Suprapubic skin (tissue), 4 donors: ENCODE data around the gene MYLK3. TPM values are rescaled to one million over a fixed set of nuclear protein-coding genes. Genes with fewer than 3 reads are reported as not detected.

Experiments used
- DNase-seq, 2 donors: peaks; one replicate each; pipeline ENCODE4 v3.0.0-alpha.2; 2019; ENCODE audit warnings: low spot score in 2 of 2
- H3K27ac ChIP-seq: fragments of 200-600 bp; sonication (generic); one replicate; pipeline ENCODE4 v1.5.1; 2019
- H3K27me3 ChIP-seq: fragments of 200-600 bp; sonication (generic); one replicate; pipeline ENCODE4 v1.5.1; 2019
- H3K36me3 ChIP-seq: fragments of 200-600 bp; sonication (generic); one replicate; pipeline ENCODE4 v1.5.1; 2019
- H3K4me1 ChIP-seq: fragments of 200-600 bp; sonication (generic); one replicate; pipeline ENCODE4 v1.5.1; 2019
- H3K4me3 ChIP-seq: fragments of 200-600 bp; sonication (generic); one replicate; pipeline ENCODE4 v1.5.1; 2019; ENCODE audit warnings: mild to moderate bottlenecking
- H3K9me3 ChIP-seq: fragments of 200-600 bp; sonication (generic); one replicate; pipeline ENCODE4 v1.5.1; 2019
- EP300 ChIP-seq: sonication (generic); formaldehyde crosslinking; IDR thresholded peaks from one replicate; pipeline ENCODE4 v1.6.1; 2017; ENCODE audit warnings: antibody characterized with exemption
- POLR2A ChIP-seq, 2 donors: fragments of 450-650 bp; IDR thresholded peaks; one replicate each; pipeline ENCODE4 v1.6.1; 2017; ENCODE audit warnings: antibody characterized with exemption in 2 of 2, mild to moderate bottlenecking in 2 of 2, moderate library complexity in 2 of 2
- POLR2AphosphoS5 ChIP-seq, 3 donors: sonication (generic); formaldehyde crosslinking; IDR thresholded peaks; one replicate each; pipeline ENCODE4 v1.6.1; 2017; ENCODE audit warnings: antibody characterized with exemption in 3 of 3
- WGBS: methylation state at CpG from one replicate; pipeline ENCODE4 v1.1.5; 2018; 5-methylcytosine and 5-hydroxymethylcytosine counted together
- total RNA-seq, 4 donors: library from RNA; depleted of rRNA; stranded (reverse); fragments of >200 nt; gene quantifications; one replicate each; pipeline ENCODE4 v1.1.0, GENCODE V29; 2016
- TF ChIP-seq, protein P1 (sequence below), 2 donors: fragments of 200-600 bp in 1 of 2; fragments of 450-650 bp in 1 of 2; sonication (generic) in 1 of 2; IDR thresholded peaks; one replicate each; pipeline ENCODE4 v1.5.1; 2016 to 2019; ENCODE audit warnings: antibody characterized with exemption in 2 of 2, mild to moderate bottlenecking in 1 of 2, moderate library complexity in 1 of 2

The MYLK3 gene
- total RNA-seq, 4 donors from 2014 or later: 0.13 to 0.32 TPM; not detected in 2

DNA sequence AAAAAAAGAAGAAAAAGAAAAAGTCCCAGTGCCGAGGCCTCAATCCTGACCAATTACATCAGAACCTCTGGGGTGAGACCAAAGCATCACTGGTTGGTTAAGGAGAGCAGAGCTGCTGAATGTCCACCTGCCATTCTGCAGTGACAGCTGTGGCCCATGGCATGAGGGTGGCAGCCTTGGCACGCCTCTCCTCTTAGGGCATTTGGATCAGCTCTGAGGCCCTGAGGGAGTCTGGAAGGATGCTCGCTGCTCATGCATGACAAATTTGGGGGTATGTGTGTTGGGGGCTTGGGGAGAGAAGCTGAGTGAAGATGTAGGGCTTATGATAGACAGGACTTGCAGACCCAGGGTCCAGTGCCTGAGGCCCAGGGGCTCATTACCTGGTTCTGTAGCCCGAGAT lies 26.3 kb downstream of the MYLK3 start:
- Histone ChIP-seq H3K9me3 (no peaks in the 10 kb centered on the region), H3K4me3 (no peak overlapping the region), H3K36me3 (no peaks in the 10 kb centered on the region), H3K4me1 (no peaks in the 10 kb centered on the region), H3K27ac (no peak overlapping the region), H3K27me3 (no peaks in the 10 kb centered on the region)
- DNase-seq: peak; percentile 28 to 40
- 78% methylated on average over 3 of the region's 4 CpGs for WGBS
- TF ChIP-seq, protein P1, sequence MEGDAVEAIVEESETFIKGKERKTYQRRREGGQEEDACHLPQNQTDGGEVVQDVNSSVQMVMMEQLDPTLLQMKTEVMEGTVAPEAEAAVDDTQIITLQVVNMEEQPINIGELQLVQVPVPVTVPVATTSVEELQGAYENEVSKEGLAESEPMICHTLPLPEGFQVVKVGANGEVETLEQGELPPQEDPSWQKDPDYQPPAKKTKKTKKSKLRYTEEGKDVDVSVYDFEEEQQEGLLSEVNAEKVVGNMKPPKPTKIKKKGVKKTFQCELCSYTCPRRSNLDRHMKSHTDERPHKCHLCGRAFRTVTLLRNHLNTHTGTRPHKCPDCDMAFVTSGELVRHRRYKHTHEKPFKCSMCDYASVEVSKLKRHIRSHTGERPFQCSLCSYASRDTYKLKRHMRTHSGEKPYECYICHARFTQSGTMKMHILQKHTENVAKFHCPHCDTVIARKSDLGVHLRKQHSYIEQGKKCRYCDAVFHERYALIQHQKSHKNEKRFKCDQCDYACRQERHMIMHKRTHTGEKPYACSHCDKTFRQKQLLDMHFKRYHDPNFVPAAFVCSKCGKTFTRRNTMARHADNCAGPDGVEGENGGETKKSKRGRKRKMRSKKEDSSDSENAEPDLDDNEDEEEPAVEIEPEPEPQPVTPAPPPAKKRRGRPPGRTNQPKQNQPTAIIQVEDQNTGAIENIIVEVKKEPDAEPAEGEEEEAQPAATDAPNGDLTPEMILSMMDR (IDR thresholded peaks at IDR 0.05): no peak
- TF ChIP-seq POLR2AphosphoS5 (IDR thresholded peaks at IDR 0.05) (no peak), EP300 (no peak), POLR2A (IDR thresholded peaks at IDR 0.05) (no peak)

DNA sequence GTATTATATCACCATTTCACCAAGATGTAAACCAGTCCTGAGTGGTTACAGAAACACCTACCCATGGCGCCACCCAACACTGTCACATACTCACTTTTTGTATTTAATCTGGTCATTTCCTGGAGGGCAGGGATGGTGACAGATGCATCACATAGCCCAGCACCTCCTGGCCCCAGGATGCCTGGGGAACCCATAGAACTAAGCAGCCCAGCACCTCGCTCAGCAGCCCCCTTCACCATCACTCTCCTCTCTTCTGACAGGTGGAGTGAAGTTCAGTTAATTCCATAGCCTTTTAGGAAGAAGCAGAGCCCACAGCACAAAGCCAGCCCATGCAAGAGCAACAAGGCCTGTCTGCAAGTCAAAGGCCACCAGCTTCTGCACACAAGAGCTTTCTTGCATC lies 27.5 kb downstream of the MYLK3 start:
- no peaks in the 10 kb centered on the region for H3K9me3 ChIP-seq
- DNase-seq: peak in 1 of 2 donors; percentile 23
- H3K27ac ChIP-seq: no peak overlapping the region
- TF ChIP-seq POLR2AphosphoS5 (IDR thresholded peaks at IDR 0.05) (no peak), EP300 (no peak), POLR2A (IDR thresholded peaks at IDR 0.05) (no peak)
- TF ChIP-seq, protein P1 (IDR thresholded peaks at IDR 0.05): no peak
- no peak overlapping the region for H3K4me3 ChIP-seq
- H3K4me1 ChIP-seq: no peaks in the 10 kb centered on the region
- WGBS: 91% methylated on average over 2 of the region's 2 CpGs
- no peaks in the 10 kb centered on the region for H3K27me3 ChIP-seq
- no peaks in the 10 kb centered on the region for H3K36me3 ChIP-seq

DNA sequence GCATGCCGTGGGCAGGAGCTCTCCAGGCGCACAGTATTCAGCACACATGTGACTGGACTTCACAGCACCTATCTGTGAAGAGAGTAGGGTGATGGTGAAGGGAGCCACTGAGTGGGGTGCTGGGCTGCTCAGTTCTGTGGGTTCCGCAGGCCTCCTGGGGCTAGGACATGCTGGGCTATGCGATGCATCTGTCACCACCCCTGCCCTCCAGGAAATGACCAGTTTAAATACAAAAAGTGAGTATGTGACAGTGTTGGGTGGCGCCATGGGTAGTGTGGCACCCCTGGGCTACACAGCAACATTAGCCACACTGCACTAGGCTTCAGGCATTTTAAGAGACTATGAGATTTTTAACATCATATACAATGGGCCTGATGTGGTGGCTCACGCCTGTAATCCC lies 28.6 kb downstream of the MYLK3 start:
- 94% methylated on average over 6 of the region's 6 CpGs for WGBS

DNA sequence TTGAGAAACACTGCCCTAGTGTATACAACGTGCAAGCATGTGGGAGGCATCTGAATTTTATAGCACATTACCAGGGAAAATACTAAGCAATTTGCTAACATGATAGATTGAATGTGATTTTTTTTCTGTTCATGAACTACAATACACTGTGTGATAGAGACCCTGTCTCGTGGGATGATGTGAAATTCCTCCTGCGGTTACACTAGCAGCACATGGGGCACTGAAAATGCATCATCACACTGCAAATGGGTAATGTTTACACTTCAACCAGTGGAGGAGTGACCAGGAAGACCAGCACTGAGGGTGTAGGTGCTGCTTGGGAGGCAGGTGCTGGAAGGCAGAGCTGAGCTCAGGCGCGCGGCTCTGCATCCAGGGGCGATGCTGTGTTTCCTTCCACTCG lies 29.9 kb downstream of the MYLK3 start:
- TF ChIP-seq POLR2A (IDR thresholded peaks at IDR 0.05) (no peak), POLR2AphosphoS5 (IDR thresholded peaks at IDR 0.05) (no peak), EP300 (no peak)
- TF ChIP-seq, protein P1 (IDR thresholded peaks at IDR 0.05): no peak
- 80% methylated on average over 8 of the region's 8 CpGs for WGBS
- Histone ChIP-seq H3K4me3 (no peak overlapping the region), H3K9me3 (no peaks in the 10 kb centered on the region), H3K27me3 (no peaks in the 10 kb centered on the region), H3K36me3 (no peaks in the 10 kb centered on the region), H3K27ac (no peak overlapping the region), H3K4me1 (no peaks in the 10 kb centered on the region)
- no peak for DNase-seq

More for the DNA sequence above, 28.6 kb downstream of the MYLK3 start:
- Histone ChIP-seq H3K27me3 (no peaks in the 10 kb centered on the region), H3K4me3 (no peak overlapping the region), H3K36me3 (no peaks in the 10 kb centered on the region), H3K9me3 (no peaks in the 10 kb centered on the region), H3K27ac (no peak overlapping the region), H3K4me1 (no peaks in the 10 kb centered on the region)
- no peak for TF ChIP-seq POLR2A (IDR thresholded peaks at IDR 0.05)
- TF ChIP-seq EP300: no peak
- TF ChIP-seq, protein P1 (IDR thresholded peaks at IDR 0.05): no peak
- TF ChIP-seq POLR2AphosphoS5 (IDR thresholded peaks at IDR 0.05): no peak
- peak in 1 of 2 donors; percentile 63 for DNase-seq

DNA sequence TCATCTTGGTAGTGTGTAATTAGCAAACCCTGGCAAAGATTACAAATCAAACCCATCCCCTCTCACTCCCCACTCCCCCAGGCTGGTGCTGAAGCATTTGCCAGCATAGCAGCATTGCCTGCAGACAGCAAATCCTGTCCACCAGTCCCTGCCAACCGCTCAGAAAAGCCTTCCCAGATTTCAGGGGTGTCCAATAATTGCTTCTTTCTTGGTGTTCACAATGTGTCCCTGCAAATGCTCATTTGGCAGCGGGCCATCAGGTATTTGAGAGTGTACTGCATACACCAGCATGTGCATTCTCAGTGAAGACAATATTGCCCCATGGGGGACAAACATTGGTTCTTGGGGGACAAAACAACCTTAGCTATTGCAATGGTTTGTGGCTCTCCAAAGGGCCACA lies 30.5 kb downstream of the MYLK3 start:
- H3K27ac ChIP-seq: no peak overlapping the region
- H3K4me1 ChIP-seq: no peaks in the 10 kb centered on the region
- H3K9me3 ChIP-seq: no peaks in the 10 kb centered on the region
- H3K27me3 ChIP-seq: no peaks in the 10 kb centered on the region
- no peak for DNase-seq
- WGBS: 57% methylated on average over 2 of the region's 2 CpGs
- no peak overlapping the region for H3K4me3 ChIP-seq
- no peaks in the 10 kb centered on the region for H3K36me3 ChIP-seq
- TF ChIP-seq POLR2A (IDR thresholded peaks at IDR 0.05) (no peak), POLR2AphosphoS5 (IDR thresholded peaks at IDR 0.05) (no peak), EP300 (no peak)
- TF ChIP-seq, protein P1 (IDR thresholded peaks at IDR 0.05): no peak
